A549 (cell line): ENCODE data around the gene SLC26A1. TPM values are rescaled to one million over a fixed set of nuclear protein-coding genes. Genes with fewer than 3 reads are reported as not detected.

Source experiments
- ATAC-seq, 2 experiments: fragments of 200-7000 bp in 1 of 2; fragments of >200 bp in 1 of 2; cut with Nextera tagmentation in 1 of 2; cut with Tn5 transposase in 1 of 2; 3 replicates each; pipeline versions ENCODE4 v1.8.0 to v1.9.1; 2018 to 2020; ENCODE audit warnings: mild to moderate bottlenecking in 1 of 2, moderate library complexity in 1 of 2
- CTCF ChIA-PET: fragments of 300-600 bp; sonication (Branson Sonifier 250); formaldehyde crosslinking; extraction: SDS; loops from one replicate; lab custom pipeline; 2021; ENCODE audit warnings: antibody characterized with exemption, inconsistent platforms; lab: Yijun Ruan, JAX
- POLR2A ChIA-PET: fragments of 350-600 bp; formaldehyde crosslinking; extraction: SDS; loops from one replicate; lab custom pipeline; 2021; ENCODE audit warnings: antibody characterized with exemption, inconsistent platforms; lab: Yijun Ruan, JAX
- DNase-seq, 2 experiments: peaks; one replicate each; pipeline versions ENCODE4 v3.0.0 to v3.0.0-alpha.2; 2011 to 2016; ENCODE audit warnings: low read depth in 1 of 2, low spot score in 1 of 2
- FAIRE-seq: peaks from 2 replicates; lab custom pipeline; 2011; peaks lifted over from hg19 to GRCh38; lab: Jason Lieb, UNC
- H3K27ac ChIP-seq, 2 experiments: fragments of >200 bp; sonication (Bioruptor Twin); formaldehyde crosslinking; 3 replicates each; pipeline ENCODE4 v1.5.1; 2016 to 2017
- H3K4me1 ChIP-seq: fragments of >200 bp; sonication (Bioruptor Twin); formaldehyde crosslinking; 3 replicates; pipeline ENCODE4 v1.6.1; 2016
- H3K4me2 ChIP-seq: fragments of >200 bp; sonication (Bioruptor Twin); formaldehyde crosslinking; 3 replicates; pipeline ENCODE4 v1.6.1; 2016
- H3K4me3 ChIP-seq: fragments of >200 bp; sonication (Bioruptor Twin); formaldehyde crosslinking; 3 replicates; pipeline ENCODE4 v1.5.1; 2016
- H3K9me3 ChIP-seq: fragments of >200 bp; sonication (Bioruptor Twin); formaldehyde crosslinking; 3 replicates; pipeline ENCODE4 v1.6.1; 2016
- CBX2 ChIP-seq: fragments of 200-600 bp; sonication (generic); IDR thresholded peaks from 2 replicates; pipeline ENCODE4 v1.6.1; 2016; ENCODE audit warnings: low read depth, mild to moderate bottlenecking, borderline replicate concordance
- ESRRA ChIP-seq: fragments of 150-350 bp; IDR thresholded peaks from 2 replicates; pipeline ENCODE4 v1.6.1; 2014; ENCODE audit warnings: mild to moderate bottlenecking, low read length, borderline replicate concordance
- FOSL2 ChIP-seq, 2 experiments: fragments of 450-650 bp in 1 of 2; fragments of >200 bp in 1 of 2; sonication (Bioruptor Twin) in 1 of 2; formaldehyde crosslinking; IDR thresholded peaks; 2 replicates each; pipeline versions ENCODE4 v1.5.0 to v1.6.1; 2016 to 2020; ENCODE audit warnings: mild to moderate bottlenecking in 1 of 2, moderate library complexity in 1 of 2
- JUNB ChIP-seq: fragments of >200 bp; sonication (Bioruptor Twin); formaldehyde crosslinking; IDR thresholded peaks from 2 replicates; pipeline ENCODE4 v1.6.1; 2016
- NFE2L2 ChIP-seq: fragments of 150-350 bp; conservative IDR thresholded peaks from 2 replicates; pipeline ENCODE4 v1.6.1; 2014; ENCODE audit warnings: low read length
- NPAS2 ChIP-seq: fragments of 250-450 bp; sonication (Bioruptor Pico); IDR thresholded peaks from 2 replicates; pipeline ENCODE4 v1.8.0; 2022; ENCODE audit warnings: mild to moderate bottlenecking, moderate library complexity, borderline replicate concordance
- POLR2A ChIP-seq: IDR thresholded peaks from 2 replicates; pipeline ENCODE4 v1.6.1; 2012; ENCODE audit warnings: mild to moderate bottlenecking, low read length
- POLR2AphosphoS2 ChIP-seq: conservative IDR thresholded peaks from 2 replicates; pipeline ENCODE4 v1.6.1; 2012; ENCODE audit warnings: low read length, improper control_type of control experiment, inconsistent platforms
- SMC3 ChIP-seq: fragments of >200 bp; sonication (Bioruptor Twin); formaldehyde crosslinking; IDR thresholded peaks from 3 replicates; pipeline ENCODE4 v1.6.1; 2018; ENCODE audit warnings: inconsistent platforms
- ZFP36 ChIP-seq: fragments of 450-650 bp; IDR thresholded peaks from 2 replicates; pipeline ENCODE4 v1.6.1; 2014; ENCODE audit warnings: borderline replicate concordance; ENCODE audit not compliant: partially characterized antibody
- WGBS: methylation state at CpG from one replicate; pipeline ENCODE4 v1.1.6; 2017; ENCODE audit errors: missing lambda C conversion rate; 5-methylcytosine and 5-hydroxymethylcytosine counted together
- polyA plus RNA-seq, 4 experiments: library from polyadenylated mRNA; depleted of rRNA in 3 of 4; stranded (reverse); fragments of >200 nt; fragmentation: RNase III in 1 of 4; extraction: RNeasy Plus Mini Kit Qiagen cat#74134 plus additional on column Dnase treatment in 1 of 4; gene quantifications; 2 replicates in 3 of 4; 3 replicates in 1 of 4; pipeline ENCODE4 v1.2.3, GENCODE V29; 2011 to 2017
- TF ChIP-seq, protein P1 (sequence below): fragments of 200-600 bp; sonication (generic); IDR thresholded peaks from 2 replicates; pipeline ENCODE4 v1.6.1; 2016; ENCODE audit warnings: antibody characterized with exemption, mild to moderate bottlenecking, moderate library complexity

Gene SLC26A1
- polyA plus RNA-seq, 2 of the 4 experiments (the other 2 are of a cell fraction): 0.23 to 0.61 TPM

DNA sequence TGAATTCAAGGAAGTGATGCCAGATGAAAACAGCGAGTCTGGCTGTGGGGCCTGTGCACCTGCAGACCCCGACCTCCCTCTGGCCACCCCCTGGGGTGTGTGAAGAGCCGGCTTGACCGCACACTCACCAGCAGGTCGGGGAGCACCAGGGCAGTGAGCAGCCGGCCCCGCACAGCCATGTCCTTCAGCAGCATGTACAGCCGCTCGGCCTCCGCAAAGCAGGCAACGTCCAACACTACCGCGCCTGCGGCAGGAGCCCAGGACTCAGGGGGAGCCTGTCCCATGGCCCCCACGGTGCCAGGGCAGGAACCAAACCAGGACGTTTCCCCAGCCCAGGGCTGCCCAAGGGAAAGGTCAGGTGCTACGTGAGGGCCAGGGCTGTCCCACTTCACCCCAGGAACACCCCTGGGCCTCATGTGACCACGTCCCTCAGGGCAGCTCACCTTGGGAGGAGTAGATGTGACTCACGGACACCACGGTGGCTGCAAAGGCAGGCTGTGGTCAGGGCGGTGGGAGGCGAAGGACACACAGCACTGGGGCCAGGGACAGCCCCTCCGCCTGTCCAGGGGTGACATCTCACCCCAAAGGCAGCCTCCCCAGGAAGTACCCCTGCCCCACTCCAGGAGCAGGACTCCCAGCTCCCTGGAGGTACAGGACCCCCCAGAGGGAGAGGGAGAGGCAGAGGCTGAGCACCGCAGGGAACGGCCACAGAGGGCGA is 28.0 kb downstream of the SLC26A1 start:
- H3K4me2 ChIP-seq: no peak overlapping the region
- DNase-seq (no peak), FAIRE-seq (no peak), ATAC-seq (peak in 1 of 2 experiments; percentile 25; a peak in 1 of 6 replicates)
- 100% methylated on average over 4 of the region's 26 CpGs for WGBS
- ChIA-PET POLR2A (no interaction called here), CTCF (interaction anchor here (1.7 kb wide), 1 partner anchor 21 kb away, joined by 4 read pairs; no protein-coding TSS in a partner anchor)
- H3K9me3 ChIP-seq: no peaks in the 10 kb centered on the region
- H3K4me1 ChIP-seq: no peaks in the 10 kb centered on the region
- H3K4me3 ChIP-seq: no peak overlapping the region
- TF ChIP-seq NFE2L2: no peak
- no peak overlapping the region for H3K27ac ChIP-seq

DNA sequence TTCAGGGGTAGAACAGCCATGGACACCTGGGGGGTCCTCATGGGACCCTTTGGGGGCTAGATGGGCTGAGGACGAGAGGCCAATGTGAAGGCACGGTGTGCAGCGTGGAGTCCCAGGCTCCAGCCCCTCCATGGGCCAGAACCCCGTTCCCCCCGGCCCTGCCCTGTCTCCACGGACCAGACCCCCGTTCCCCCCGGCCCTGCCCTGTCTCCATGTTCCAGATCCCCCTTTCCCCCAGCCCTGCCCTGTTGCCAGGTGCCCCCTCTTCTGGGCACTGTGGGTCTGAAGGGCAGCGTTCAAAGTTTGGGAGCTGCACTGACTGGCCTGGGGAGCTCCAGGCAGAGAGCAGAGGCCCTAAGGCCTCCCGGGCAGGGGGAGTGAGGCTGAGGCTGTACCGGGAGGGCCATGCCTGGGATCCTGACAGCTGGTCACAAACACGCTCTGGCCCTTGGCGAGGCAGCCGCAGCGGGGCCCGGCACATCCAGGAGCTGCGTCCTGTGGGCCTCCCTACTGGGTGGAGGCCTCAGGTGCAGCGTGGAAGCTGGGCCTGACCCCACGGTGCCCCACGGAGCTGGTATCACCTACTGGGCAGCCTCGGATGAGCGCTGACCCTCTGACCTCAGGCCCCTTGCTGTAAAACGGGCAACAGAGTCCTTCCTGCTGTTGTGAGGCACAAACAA is 28.7 kb downstream of the SLC26A1 start:
- H3K4me1 ChIP-seq: no peaks in the 10 kb centered on the region
- no peak for DNase-seq
- no peaks in the 10 kb centered on the region for H3K9me3 ChIP-seq
- POLR2A ChIA-PET: no interaction called here
- 90% methylated on average over 5 of the region's 23 CpGs for WGBS
- no peak for TF ChIP-seq ESRRA
- TF ChIP-seq POLR2AphosphoS2: no peak
- TF ChIP-seq CBX2: no peak
- TF ChIP-seq ZFP36: no peak
- TF ChIP-seq NPAS2: no peak
- TF ChIP-seq, all 56 proteins: peak for 0
- no peak overlapping the region for H3K4me3 ChIP-seq
- no peak overlapping the region for H3K27ac ChIP-seq
- FAIRE-seq (no peak), ATAC-seq (no peak)
- CTCF ChIA-PET: interaction anchor here (0.9 to 1.7 kb wide), 2 partner anchors 21 to 303 kb away, joined by 3 to 4 read pairs; no protein-coding TSS in a partner anchor
- H3K4me2 ChIP-seq: no peak overlapping the region

DNA sequence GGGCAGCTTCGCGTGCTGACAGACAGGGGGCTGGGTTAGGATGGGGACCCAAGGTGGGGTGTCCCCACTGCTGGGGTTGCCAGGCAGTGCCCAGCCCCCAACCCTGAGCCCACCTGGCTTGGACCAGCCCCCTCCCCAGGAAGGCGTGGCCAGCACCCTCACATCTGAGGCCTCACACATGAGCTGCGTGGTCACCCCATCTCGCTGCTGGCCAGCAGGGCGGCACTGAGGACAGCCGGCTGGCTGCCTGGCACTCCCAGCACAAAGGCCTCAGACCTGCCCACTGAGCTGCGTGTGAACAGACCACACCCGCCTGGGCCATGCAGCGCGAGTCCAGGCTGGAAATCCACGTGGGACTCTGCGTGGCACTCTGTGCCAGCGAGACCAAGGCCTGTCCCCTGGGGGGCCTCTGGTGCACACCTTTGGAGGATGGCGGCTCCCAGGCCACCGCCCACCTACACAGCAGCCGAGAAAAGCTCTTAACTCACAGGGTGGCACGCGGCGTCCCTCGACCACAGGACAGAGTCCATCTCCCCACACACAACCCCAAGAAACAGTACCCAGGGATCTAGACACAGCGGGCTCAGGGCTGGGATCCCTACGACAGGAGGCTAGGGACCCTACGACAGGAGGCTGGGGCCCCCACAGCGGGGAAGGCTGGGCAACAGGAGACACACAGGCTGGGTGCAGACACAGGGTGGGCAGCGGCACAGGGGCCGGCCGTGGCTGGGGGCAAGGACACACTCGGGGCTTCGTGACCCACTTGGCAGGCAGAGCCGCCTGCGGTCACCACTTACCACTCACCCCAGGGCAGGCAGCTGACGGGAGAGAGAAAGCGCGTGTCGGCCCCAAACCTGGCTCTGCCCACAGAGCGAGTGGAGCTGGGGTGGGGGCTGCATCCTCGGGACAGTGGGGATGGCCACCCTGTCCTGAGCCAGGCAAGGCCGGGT is 29.7 kb downstream of the SLC26A1 start:
- Histone ChIP-seq H3K27ac (no peak overlapping the region), H3K4me2 (no peak overlapping the region), H3K4me3 (no peak overlapping the region), H3K9me3 (no peaks in the 10 kb centered on the region), H3K4me1 (no peaks in the 10 kb centered on the region)
- WGBS: 91% methylated on average over 18 of the region's 39 CpGs
- TF ChIP-seq, protein P1, sequence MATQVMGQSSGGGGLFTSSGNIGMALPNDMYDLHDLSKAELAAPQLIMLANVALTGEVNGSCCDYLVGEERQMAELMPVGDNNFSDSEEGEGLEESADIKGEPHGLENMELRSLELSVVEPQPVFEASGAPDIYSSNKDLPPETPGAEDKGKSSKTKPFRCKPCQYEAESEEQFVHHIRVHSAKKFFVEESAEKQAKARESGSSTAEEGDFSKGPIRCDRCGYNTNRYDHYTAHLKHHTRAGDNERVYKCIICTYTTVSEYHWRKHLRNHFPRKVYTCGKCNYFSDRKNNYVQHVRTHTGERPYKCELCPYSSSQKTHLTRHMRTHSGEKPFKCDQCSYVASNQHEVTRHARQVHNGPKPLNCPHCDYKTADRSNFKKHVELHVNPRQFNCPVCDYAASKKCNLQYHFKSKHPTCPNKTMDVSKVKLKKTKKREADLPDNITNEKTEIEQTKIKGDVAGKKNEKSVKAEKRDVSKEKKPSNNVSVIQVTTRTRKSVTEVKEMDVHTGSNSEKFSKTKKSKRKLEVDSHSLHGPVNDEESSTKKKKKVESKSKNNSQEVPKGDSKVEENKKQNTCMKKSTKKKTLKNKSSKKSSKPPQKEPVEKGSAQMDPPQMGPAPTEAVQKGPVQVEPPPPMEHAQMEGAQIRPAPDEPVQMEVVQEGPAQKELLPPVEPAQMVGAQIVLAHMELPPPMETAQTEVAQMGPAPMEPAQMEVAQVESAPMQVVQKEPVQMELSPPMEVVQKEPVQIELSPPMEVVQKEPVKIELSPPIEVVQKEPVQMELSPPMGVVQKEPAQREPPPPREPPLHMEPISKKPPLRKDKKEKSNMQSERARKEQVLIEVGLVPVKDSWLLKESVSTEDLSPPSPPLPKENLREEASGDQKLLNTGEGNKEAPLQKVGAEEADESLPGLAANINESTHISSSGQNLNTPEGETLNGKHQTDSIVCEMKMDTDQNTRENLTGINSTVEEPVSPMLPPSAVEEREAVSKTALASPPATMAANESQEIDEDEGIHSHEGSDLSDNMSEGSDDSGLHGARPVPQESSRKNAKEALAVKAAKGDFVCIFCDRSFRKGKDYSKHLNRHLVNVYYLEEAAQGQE: no peak
- TF ChIP-seq NPAS2: no peak
- no peak for TF ChIP-seq SMC3
- TF ChIP-seq POLR2A: no peak
- TF ChIP-seq JUNB: no peak
- no peak for TF ChIP-seq FOSL2 (IDR thresholded peaks at IDR 0.05)
- no peak for TF ChIP-seq FOSL2 (CRISPR knock-in tag; IDR thresholded peaks at IDR 0.05)
- ATAC-seq: no peak
- FAIRE-seq: no peak
- POLR2A ChIA-PET: no interaction called here
- CTCF ChIA-PET: interaction anchor here (0.6 to 1.7 kb wide), 3 partner anchors 20 to 304 kb away, joined by 3 to 4 read pairs (median 3); no protein-coding TSS in a partner anchor
- no peak for DNase-seq
